Astrocyte (in vitro differentiated cells and primary cell): ENCODE measurements around the gene PHF12. TPM values are rescaled to one million over a fixed set of nuclear protein-coding genes. Genes with fewer than 3 reads are reported as not detected.

Experiments
- DNase-seq: peaks from one replicate; pipeline ENCODE4 v3.0.0-alpha.2; 2010; ENCODE audit warnings: low read depth
- FAIRE-seq: peaks from 2 replicates; lab custom pipeline; 2011; peaks lifted over from hg19 to GRCh38; lab: Jason Lieb, UNC
- H2AFZ ChIP-seq: 2 replicates; pipeline ENCODE4 v1.6.0; 2012; ENCODE audit warnings: low read depth, low read length, inconsistent platforms
- H3K27ac ChIP-seq: 2 replicates; pipeline ENCODE4 v1.5.1; 2011; ENCODE audit warnings: low read depth, low read length, inconsistent platforms
- H3K27me3 ChIP-seq: 2 replicates; pipeline ENCODE4 v1.6.0; 2011; ENCODE audit warnings: low read length, inconsistent platforms; ENCODE audit not compliant: insufficient read depth
- H3K36me3 ChIP-seq: 2 replicates; pipeline ENCODE4 v1.5.1; 2011; ENCODE audit warnings: low read length, inconsistent platforms; ENCODE audit not compliant: insufficient read depth
- H3K4me1 ChIP-seq: 2 replicates; pipeline ENCODE4 v1.5.1; 2011; ENCODE audit warnings: low read length, inconsistent platforms; ENCODE audit not compliant: insufficient read depth
- H3K4me2 ChIP-seq: 2 replicates; pipeline ENCODE4 v1.6.0; 2012; ENCODE audit warnings: low read length, inconsistent platforms
- H3K4me3 ChIP-seq: 2 replicates; pipeline ENCODE4 v1.5.1; 2011; ENCODE audit warnings: low read depth, mild to moderate bottlenecking, low read length, inconsistent platforms; ENCODE audit not compliant: insufficient read depth
- H3K79me2 ChIP-seq: 2 replicates; pipeline ENCODE4 v1.6.0; 2012; ENCODE audit warnings: mild to moderate bottlenecking, low read length, inconsistent platforms; ENCODE audit not compliant: insufficient read depth
- H3K9ac ChIP-seq: 2 replicates; pipeline ENCODE4 v1.6.0; 2012; ENCODE audit warnings: mild to moderate bottlenecking, low read length, inconsistent platforms
- H3K9me3 ChIP-seq: 2 replicates; pipeline ENCODE4 v1.5.1; 2012; ENCODE audit warnings: low read depth, mild to moderate bottlenecking, low read length, inconsistent platforms; ENCODE audit not compliant: insufficient read depth
- H4K20me1 ChIP-seq: 2 replicates; pipeline ENCODE4 v1.6.0; 2012; ENCODE audit warnings: low read length, inconsistent platforms; ENCODE audit not compliant: insufficient read depth
- H3K27ac Mint-ChIP-seq: one replicate; pipeline ENCODE4 v1.8.0; 2021; ENCODE audit warnings: mild to moderate bottlenecking, mixed read lengths; ENCODE audit not compliant: unreplicated experiment
- H3K27me3 Mint-ChIP-seq: one replicate; pipeline ENCODE4 v1.8.0; 2021; ENCODE audit warnings: low read depth, mixed read lengths; ENCODE audit not compliant: unreplicated experiment
- H3K36me3 Mint-ChIP-seq: one replicate; pipeline ENCODE4 v1.8.0; 2021; ENCODE audit warnings: low read depth, mixed read lengths; ENCODE audit not compliant: unreplicated experiment
- H3K4me1 Mint-ChIP-seq: one replicate; pipeline ENCODE4 v1.8.0; 2021; ENCODE audit warnings: low read depth, mixed read lengths; ENCODE audit not compliant: unreplicated experiment
- H3K4me3 Mint-ChIP-seq: one replicate; pipeline ENCODE4 v1.8.0; 2021; ENCODE audit warnings: mild to moderate bottlenecking, moderate library complexity, mixed read lengths; ENCODE audit not compliant: unreplicated experiment
- H3K9me3 Mint-ChIP-seq: one replicate; pipeline ENCODE4 v1.8.0; 2021; ENCODE audit warnings: mild to moderate bottlenecking, mixed read lengths; ENCODE audit not compliant: unreplicated experiment
- EZH2 ChIP-seq: IDR thresholded peaks from 2 replicates; pipeline ENCODE4 v1.6.1; 2012; ENCODE audit warnings: mild to moderate bottlenecking, low read length, inconsistent platforms; ENCODE audit not compliant: insufficient read depth
- total RNA-seq: library from RNA; stranded (reverse); gene quantifications from 2 replicates; pipeline ENCODE4 v1.2.1, GENCODE V29; 2021
- TF ChIP-seq, protein P1 (sequence below): IDR thresholded peaks from 2 replicates; pipeline ENCODE4 v1.5.1; 2011; ENCODE audit warnings: low read depth, mild to moderate bottlenecking, inconsistent platforms, low read length, moderate library complexity; ENCODE audit not compliant: insufficient read depth

Gene PHF12
- total RNA-seq, 1 donor from 2014 or later: 41.6 TPM

DNA sequence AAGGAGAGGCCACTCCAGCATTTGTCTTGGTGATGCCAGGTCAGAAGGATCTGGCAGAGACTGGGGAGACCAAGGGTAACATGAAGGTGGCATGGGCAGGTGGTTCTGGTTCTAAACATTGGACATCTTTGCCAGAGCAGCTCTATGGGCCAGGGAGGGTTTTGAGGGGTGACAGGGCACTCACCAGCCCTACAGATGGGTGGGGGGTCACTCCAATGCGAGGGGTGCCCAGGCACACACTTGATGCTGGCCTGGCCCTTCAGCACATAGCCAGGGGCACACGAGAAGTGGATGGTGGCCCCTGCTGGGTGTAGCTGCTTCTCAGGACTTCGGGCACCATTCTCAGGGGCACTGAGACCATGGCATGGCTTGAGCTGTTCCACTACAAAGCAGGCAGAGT is 5.5 kb upstream of the PHF12 start:
- DNase-seq (no peak), FAIRE-seq (no peak)
- Mint-ChIP-seq H3K4me3 (no peak overlapping the region), H3K27ac (no peak overlapping the region), H3K9me3 (no peaks in the 10 kb centered on the region), H3K4me1 (no peaks in the 10 kb centered on the region), H3K36me3 (peaks cover 7% of the 10 kb centered on the region), H3K27me3 (peaks cover 6% of the 10 kb centered on the region)
- Histone ChIP-seq H3K4me1 (peaks cover 8% of the 10 kb centered on the region), H3K27me3 (no peaks in the 10 kb centered on the region), H3K27ac (no peak overlapping the region), H3K36me3 (no peaks in the 10 kb centered on the region), H3K79me2 (peaks cover under 1% of the 10 kb centered on the region), H3K9ac (no peak overlapping the region), H3K4me2 (no peak overlapping the region), H4K20me1 (peaks cover 6% of the 10 kb centered on the region), H2AFZ (no peak overlapping the region), H3K4me3 (no peak overlapping the region), H3K9me3 (no peaks in the 10 kb centered on the region)
- TF ChIP-seq, protein P1, sequence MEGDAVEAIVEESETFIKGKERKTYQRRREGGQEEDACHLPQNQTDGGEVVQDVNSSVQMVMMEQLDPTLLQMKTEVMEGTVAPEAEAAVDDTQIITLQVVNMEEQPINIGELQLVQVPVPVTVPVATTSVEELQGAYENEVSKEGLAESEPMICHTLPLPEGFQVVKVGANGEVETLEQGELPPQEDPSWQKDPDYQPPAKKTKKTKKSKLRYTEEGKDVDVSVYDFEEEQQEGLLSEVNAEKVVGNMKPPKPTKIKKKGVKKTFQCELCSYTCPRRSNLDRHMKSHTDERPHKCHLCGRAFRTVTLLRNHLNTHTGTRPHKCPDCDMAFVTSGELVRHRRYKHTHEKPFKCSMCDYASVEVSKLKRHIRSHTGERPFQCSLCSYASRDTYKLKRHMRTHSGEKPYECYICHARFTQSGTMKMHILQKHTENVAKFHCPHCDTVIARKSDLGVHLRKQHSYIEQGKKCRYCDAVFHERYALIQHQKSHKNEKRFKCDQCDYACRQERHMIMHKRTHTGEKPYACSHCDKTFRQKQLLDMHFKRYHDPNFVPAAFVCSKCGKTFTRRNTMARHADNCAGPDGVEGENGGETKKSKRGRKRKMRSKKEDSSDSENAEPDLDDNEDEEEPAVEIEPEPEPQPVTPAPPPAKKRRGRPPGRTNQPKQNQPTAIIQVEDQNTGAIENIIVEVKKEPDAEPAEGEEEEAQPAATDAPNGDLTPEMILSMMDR: no peak
- no peak for TF ChIP-seq EZH2

DNA sequence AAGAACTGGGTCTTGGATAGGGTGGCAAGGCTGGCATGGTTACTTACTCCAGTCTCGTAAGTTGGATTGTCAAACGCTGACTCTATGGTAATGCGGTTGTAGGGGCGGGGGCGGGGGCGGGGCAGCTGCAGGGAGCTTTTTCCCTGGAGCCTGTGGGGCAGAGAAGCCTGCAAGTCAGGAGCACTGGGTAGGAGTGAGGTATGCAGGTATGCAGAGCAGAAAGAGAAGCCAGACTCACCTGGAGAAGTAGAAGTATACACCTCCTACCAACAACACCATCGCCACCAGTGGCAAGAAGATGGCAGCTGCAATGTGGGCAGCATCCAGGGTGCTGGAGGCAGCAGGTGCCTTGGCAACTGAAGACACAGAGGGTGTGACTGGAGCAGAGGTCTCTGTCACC is 4.8 kb upstream of the PHF12 start:
- FAIRE-seq (no peak), DNase-seq (no peak)
- H3K27me3 ChIP-seq: no peaks in the 10 kb centered on the region
- H3K79me2 ChIP-seq: peaks cover 2% of the 10 kb centered on the region
- no peak overlapping the region for H3K4me2 ChIP-seq
- no peaks in the 10 kb centered on the region for H3K9me3 ChIP-seq
- Mint-ChIP-seq H3K4me1 (no peaks in the 10 kb centered on the region), H3K36me3 (peaks cover 7% of the 10 kb centered on the region), H3K9me3 (no peaks in the 10 kb centered on the region), H3K27me3 (peaks cover 4% of the 10 kb centered on the region), H3K4me3 (no peak overlapping the region), H3K27ac (no peak overlapping the region)
- H2AFZ ChIP-seq: no peak overlapping the region
- H3K9ac ChIP-seq: no peak overlapping the region
- H3K27ac ChIP-seq: no peak overlapping the region
- H3K4me1 ChIP-seq: peaks cover 10% of the 10 kb centered on the region
- H4K20me1 ChIP-seq: peaks cover 6% of the 10 kb centered on the region
- no peaks in the 10 kb centered on the region for H3K36me3 ChIP-seq
- TF ChIP-seq EZH2: no peak
- TF ChIP-seq, protein P1: no peak
- no peak overlapping the region for H3K4me3 ChIP-seq

DNA sequence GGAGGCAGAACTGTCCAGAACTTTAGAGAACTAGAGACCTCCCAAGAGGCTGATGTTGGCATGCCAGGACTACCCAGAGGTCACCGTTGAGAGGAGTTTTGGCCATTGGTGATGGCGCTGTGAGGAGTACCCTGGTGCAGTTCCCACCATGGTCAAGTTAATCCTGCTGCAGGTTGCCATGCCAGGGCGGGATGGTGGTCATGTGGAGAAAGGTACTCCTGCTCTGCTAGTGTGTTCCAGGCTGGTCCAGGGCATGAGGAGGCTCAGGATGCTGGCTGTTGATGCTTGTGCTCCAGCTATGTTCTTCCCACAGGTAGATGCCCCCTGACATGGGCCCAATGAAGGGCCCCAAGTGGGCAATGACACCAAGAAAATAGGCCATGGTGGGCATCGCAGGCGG is 4.1 kb upstream of the PHF12 start:
- Histone ChIP-seq H3K4me3 (no peak overlapping the region), H3K4me2 (no peak overlapping the region), H4K20me1 (peaks cover 6% of the 10 kb centered on the region), H2AFZ (no peak overlapping the region), H3K27me3 (no peaks in the 10 kb centered on the region), H3K36me3 (no peaks in the 10 kb centered on the region), H3K4me1 (peaks cover 10% of the 10 kb centered on the region), H3K27ac (no peak overlapping the region), H3K9me3 (no peaks in the 10 kb centered on the region), H3K79me2 (peaks cover 6% of the 10 kb centered on the region), H3K9ac (no peak overlapping the region)
- Mint-ChIP-seq H3K36me3 (peaks cover 7% of the 10 kb centered on the region), H3K4me3 (no peak overlapping the region), H3K9me3 (no peaks in the 10 kb centered on the region), H3K27ac (no peak overlapping the region), H3K4me1 (no peaks in the 10 kb centered on the region), H3K27me3 (no peaks in the 10 kb centered on the region)
- TF ChIP-seq EZH2: no peak
- TF ChIP-seq, protein P1: no peak
- DNase-seq: no peak
- FAIRE-seq: no peak
